A172 (cell line): Measurements from ENCODE around the gene CUL1. TPM values are rescaled to one million over a fixed set of nuclear protein-coding genes. Genes with fewer than 3 reads are reported as not detected.

Source experiments
- DNase-seq: peaks from one replicate; pipeline ENCODE4 v3.0.0-alpha.2; 2015; ENCODE audit warnings: low spot score
- total RNA-seq: library from RNA; depleted of rRNA; stranded (reverse); fragments of >200 nt; shearing (Covaris generic); gene quantifications from 2 replicates; pipeline ENCODE4 v1.2.3, GENCODE V29; 2014

The CUL1 gene
- total RNA-seq, 1 experiment from 2014 or later, result 57.4 TPM

DNA sequence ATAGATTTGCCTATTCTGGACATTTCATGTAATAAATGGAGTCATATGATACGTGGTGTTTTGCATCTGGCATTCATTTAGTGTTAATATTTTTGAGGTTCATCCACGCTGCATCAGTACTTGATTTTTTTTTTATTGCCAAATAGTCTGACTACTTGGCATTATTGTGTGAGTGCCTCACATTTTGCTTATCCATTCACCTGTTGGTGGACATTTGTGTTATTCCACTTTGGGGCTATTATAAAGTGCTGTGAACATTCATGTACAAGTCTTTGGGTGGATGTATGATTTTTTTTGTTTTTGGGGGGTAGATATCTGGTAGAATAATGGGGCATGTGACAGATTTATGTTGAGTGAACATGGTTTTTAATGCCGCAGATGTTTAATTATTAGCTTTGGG is 19.7 kb downstream of the CUL1 start:
- no peak for DNase-seq

GRCh38 chr7:148719753-148720152 is 21.1 kb downstream of the CUL1 start:
- no peak for DNase-seq

DNA sequence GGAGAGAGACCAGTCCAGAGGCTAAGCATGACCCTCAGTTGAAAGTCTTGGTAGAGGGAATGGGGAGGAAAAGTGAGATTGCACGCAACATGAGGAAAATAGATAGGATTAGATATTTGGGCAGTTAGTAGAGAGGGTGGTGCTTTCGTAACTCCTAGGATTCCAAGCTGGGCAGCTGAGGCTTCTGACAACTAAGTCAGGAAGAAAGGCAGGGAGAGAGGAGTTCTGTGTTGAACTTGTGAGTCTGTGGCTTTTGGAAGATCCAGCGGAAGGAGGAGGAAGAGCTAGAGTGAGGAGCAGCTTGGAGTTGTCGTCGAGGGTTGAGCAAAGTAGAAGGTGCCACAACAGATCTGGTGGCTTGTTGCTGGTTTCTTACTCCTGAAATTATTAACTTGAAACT is 21.8 kb downstream of the CUL1 start:
- no peak for DNase-seq

DNA sequence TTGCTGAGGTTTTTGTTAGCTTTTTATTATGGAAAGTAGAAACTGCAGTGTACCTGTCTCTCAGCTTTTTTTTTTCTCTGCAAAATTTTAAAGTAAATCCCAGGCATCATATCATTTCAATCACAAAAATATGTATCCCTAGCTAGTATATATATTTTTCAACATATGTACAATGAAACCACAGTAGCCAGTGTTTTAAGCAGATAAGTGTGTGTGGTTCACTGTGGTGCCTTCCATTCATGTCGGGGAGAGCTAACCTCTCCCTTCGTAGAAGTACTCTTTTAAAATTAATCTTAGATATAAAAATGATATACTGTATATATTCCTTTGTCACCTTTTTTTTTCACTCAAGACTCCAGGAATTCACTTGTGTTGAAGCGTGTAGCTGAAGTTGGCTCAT is 22.7 kb downstream of the CUL1 start:
- no peak for DNase-seq

GRCh38 chr7:148722340-148723165 is 23.9 kb downstream of the CUL1 start:
- DNase-seq, result peak; percentile 13

- DNase-seq, result no peak
These were observed 24.5 kb downstream of the CUL1 start for GRCh38 chr7:148723166-148723559.

- no peak for DNase-seq
These were observed 25.1 kb downstream of the CUL1 start for GRCh38 chr7:148723846-148724245.

DNA sequence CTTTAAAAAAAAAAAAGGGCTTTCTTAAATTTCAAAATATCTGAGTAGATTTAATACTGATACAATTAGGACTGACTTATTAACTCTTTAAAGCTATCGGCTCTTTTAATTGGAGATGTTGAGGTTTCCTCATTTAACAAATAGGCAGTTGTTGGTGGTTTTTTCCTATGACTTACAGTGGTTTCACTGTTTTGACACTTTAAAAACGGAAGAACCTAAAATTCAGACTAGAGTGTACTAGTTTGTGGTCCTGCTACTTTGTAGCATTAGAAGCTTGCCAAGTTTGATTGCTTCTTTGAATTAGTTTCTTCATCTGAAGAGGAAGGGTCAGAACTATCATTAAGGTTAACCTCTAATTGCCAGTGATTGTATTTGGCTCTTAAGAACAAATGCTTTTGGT is 27.7 kb downstream of the CUL1 start:
- no peak for DNase-seq

DNA sequence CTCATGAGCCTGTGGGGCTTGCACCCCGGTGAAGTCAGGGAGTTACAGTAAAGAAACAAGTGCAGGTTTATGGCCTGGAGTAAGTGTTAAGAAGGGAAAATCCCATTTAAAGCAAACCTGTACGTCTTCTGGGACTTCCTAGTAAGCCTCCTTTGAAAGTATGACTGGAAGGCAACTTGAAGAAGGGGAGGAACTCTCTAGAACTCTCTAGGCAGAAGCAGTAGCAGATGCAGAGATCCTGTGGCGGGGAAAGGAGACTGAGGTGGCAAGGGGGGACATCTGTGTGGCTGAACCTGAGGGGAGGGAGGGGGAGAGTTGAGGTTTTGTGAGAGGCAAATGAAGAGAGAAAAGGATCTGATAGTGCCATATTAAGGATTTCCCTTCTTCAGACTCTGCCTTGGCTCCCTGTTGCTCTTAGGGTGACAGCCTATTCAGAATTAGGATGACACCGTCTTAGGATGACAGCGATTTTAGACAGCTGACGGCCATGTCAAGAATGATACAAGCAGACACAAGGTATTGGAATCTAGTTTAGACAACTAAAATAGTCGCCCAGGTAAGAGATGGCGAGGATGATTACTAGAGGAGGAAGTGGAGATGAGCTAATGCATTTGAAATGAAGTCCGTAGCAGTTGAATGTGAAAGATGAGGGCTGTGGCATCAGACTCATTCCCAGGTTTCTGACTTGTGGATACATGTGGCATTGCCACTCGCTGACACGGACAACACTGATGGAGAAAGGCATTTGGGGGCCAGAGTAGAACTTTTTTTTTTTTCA is 29.0 kb downstream of the CUL1 start:
- DNase-seq, result no peak

DNA sequence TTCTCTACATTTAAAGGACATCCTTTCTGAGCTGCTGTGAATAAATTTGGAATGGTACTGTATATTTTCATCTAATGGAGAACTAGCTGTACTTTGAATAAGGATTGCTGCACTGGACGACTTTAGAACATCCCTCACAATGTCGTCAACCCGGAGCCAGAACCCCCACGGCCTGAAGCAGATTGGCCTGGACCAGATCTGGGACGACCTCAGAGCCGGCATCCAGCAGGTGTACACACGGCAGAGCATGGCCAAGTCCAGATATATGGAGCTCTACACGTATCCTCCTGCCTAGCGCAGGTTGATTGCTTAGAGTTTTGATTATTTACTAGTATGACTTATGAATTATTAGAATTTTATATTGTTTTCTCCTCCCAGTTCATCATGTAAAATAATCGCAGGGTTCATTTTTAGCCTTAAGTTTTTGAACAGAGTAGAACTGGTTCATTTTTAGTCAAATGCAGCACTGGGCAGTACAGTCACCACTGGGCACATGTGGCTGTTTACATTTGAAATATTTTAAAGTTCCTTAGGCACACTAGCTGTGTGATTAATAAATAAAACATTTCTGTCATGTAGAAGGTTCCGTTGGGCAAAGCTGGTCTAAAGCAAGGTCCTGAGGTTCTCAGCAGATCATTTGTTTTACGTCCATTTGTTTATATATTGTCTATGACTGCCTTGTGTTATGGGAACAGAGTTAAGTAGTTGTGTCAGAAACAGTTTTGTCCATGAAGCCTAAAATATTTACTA is 31.5 kb downstream of the CUL1 start:
- DNase-seq, result peak; percentile 6

GRCh38 chr7:148732862-148733261 is 34.2 kb downstream of the CUL1 start:
- no peak for DNase-seq

GRCh38 chr7:148733496-148733895 is 34.8 kb downstream of the CUL1 start:
- no peak for DNase-seq

DNA sequence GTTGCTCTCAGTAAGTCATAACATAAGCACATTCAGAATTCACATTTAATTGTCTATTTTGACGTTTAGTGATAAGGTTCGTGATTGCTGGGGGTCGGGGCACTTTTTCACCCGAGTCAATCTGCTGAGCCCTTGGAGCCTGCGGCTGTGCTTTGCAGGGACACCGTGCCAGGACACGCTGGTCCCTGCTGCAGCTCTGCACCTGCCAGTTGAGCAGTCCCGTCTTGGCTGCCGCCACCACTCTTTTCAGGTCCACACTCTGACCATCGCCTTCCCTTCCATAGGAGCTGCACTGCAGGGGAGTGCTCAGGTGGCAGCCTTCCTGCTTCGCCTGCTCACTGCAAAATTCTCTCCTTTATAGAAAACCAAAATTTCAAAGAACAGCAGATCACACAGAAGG is 36.4 kb downstream of the CUL1 start:
- no peak for DNase-seq

DNA sequence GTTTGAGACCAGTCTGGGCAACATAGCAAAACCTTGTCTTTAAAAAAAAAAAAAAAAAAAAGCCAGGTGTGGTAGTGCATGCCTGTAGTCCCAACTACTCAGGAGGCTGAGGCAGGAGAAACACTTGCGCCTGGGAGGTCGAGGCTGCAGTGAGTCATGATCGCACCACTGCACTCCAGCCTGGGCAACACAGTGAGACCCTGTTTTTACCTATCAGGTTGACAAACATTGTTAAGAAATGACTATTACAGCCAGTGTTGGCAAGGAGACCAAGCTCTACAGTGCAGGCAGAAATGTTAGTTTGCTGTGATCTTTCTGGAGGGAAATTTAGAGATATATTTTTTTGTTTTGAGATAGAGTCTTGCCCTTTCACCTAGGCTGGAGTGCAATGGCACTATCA is 37.3 kb downstream of the CUL1 start:
- no peak for DNase-seq

GRCh38 chr7:148738737-148739535 is 40.2 kb downstream of the CUL1 start:
- peak; percentile 6 for DNase-seq

DNA sequence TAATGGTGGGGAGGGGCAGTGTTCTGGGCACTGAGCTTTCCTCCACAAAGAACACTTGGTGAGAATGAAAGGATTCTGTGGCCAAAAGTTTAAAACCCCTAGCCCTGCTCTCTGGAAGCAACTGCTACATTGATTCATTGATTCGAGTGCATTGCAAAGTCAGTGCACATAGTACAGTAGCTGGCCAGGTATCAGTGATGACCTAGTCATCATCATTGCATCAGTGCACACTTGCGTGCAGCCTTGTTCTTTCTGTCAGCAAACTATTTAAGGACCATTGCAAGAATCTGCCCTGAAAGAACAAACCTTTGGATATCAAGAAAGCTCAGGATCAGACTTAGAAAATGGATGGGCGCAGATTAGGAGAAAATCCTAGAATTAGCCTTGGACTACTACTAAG is 47.4 kb downstream of the CUL1 start:
- DNase-seq, result no peak

GRCh38 chr7:148747274-148747673 is 48.6 kb downstream of the CUL1 start:
- DNase-seq, result no peak

- DNase-seq, result no peak
These were observed 52.0 kb downstream of the CUL1 start for GRCh38 chr7:148750442-148751355.

DNA sequence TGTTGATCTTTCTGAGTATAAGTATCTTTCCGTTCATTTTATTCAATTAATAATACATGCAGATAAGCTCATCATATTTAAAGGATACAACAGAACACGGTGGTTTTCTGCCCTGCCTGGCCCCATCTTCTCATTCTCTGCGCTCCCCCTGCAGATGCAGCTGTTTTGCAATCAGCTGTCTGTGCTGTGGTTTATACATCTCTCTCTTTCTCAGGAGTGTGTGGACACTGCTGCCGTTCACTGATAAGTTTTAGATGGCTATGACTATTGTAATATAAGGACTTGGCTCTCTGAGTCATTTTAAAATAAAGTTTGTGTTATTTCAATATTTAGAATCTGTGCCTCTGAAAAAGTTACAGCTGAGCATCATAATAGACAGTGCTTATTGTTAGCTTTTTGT is 54.5 kb downstream of the CUL1 start:
- DNase-seq, result no peak

DNA sequence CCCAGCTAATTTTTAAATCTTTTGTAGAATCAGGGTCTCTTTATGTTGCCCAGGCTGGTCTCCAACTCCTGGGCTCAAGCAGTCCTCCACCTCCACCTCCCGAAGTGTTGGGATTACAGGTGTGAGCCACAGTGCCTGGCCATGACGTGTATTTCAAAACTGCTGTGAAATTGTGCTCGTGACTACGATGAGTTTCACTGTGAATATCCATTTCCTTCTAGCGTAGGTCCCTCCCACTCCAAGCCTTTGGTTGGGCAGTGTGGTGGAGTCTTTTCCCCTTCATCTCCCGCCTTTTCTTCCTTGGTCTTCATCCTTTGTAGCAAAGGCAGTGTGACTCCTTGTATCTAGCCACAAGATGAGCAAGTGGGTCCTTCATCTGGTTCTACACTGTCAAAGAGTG is 56.2 kb downstream of the CUL1 start:
- DNase-seq, result no peak
